Activated B cell treated with CpG ODN at 0.5 μM for 24 hours (primary cell): ENCODE data around the gene NUP62CL. TPM values are rescaled to one million over a fixed set of nuclear protein-coding genes. Genes with fewer than 3 reads are reported as not detected.

Experiments
- ATAC-seq: fragments of 200-7000 bp; cut with Tn5 transposase; one replicate; pipeline ENCODE4 v1.10.0; 2021; ENCODE audit warnings: low read depth, mild to moderate bottlenecking, moderate library complexity
- CTCF ChIA-PET: fragments of 350-600 bp; sonication (Branson Sonifier 250); formaldehyde crosslinking; loops from one replicate; lab custom pipeline; 2021; ENCODE audit warnings: antibody characterized with exemption; lab: Charles Lee
- POLR2A ChIA-PET: fragments of 350-600 bp; sonication (Branson Sonifier 250); formaldehyde crosslinking; loops from one replicate; lab custom pipeline; 2021; ENCODE audit warnings: antibody characterized with exemption; lab: Charles Lee
- DNase-seq: peaks from one replicate; pipeline ENCODE4 v3.0.0; 2022
- H3K27ac Mint-ChIP-seq: one replicate; pipeline ENCODE4 v1.8.0; 2020; ENCODE audit warnings: mixed read lengths
- H3K27me3 Mint-ChIP-seq: one replicate; pipeline ENCODE4 v1.8.0; 2021; ENCODE audit warnings: mixed read lengths
- H3K36me3 Mint-ChIP-seq: one replicate; pipeline ENCODE4 v1.8.0; 2021; ENCODE audit warnings: low read depth, mixed read lengths
- H3K4me1 Mint-ChIP-seq: one replicate; pipeline ENCODE4 v1.8.0; 2021; ENCODE audit warnings: mixed read lengths
- H3K4me3 Mint-ChIP-seq: one replicate; pipeline ENCODE4 v1.8.0; 2020; ENCODE audit warnings: mild to moderate bottlenecking, mixed read lengths
- H3K9me3 Mint-ChIP-seq: one replicate; pipeline ENCODE4 v1.8.0; 2020; ENCODE audit warnings: mixed read lengths
- intact Hi-C: fragments of 100-400 bp; cut with micrococcal nuclease; formaldehyde crosslinking; loops from one replicate; pipeline ENCODE4 v1.15.1; 2024
- total RNA-seq: library from RNA; stranded (reverse); gene quantifications from 2 replicates; pipeline ENCODE4 v1.2.3, GENCODE V29; 2022
- TF ChIP-seq, protein P1 (sequence below): fragments of 200-600 bp; IDR thresholded peaks from one replicate; pipeline ENCODE4 v1.8.0; 2022; ENCODE audit warnings: antibody characterized with exemption, mild to moderate bottlenecking

NUP62CL gene
- total RNA-seq, 1 donor from 2014 or later, result 1.4 TPM

DNA sequence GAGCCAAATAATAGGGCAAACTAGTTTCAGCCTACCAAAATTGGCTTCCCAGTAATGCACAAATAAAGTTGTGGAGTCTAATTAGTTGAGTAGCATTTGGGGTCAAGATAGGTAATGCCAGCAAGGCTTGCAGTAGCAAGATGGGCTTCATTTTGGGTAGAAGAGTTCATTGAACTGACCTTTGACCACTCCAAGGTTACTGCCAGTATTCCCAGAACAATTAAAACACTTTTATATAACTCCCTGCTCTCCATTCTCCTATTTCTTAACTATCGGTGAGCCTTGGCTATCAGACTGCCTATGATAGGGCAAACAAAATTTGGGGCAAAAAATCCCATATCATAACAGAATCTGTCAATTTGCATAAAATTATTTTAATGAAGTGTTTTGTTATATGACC, 7.2 kb upstream of the NUP62CL start:
- TF ChIP-seq, protein P1, sequence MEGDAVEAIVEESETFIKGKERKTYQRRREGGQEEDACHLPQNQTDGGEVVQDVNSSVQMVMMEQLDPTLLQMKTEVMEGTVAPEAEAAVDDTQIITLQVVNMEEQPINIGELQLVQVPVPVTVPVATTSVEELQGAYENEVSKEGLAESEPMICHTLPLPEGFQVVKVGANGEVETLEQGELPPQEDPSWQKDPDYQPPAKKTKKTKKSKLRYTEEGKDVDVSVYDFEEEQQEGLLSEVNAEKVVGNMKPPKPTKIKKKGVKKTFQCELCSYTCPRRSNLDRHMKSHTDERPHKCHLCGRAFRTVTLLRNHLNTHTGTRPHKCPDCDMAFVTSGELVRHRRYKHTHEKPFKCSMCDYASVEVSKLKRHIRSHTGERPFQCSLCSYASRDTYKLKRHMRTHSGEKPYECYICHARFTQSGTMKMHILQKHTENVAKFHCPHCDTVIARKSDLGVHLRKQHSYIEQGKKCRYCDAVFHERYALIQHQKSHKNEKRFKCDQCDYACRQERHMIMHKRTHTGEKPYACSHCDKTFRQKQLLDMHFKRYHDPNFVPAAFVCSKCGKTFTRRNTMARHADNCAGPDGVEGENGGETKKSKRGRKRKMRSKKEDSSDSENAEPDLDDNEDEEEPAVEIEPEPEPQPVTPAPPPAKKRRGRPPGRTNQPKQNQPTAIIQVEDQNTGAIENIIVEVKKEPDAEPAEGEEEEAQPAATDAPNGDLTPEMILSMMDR, result no peak
- Mint-ChIP-seq H3K4me3 (no peak overlapping the region), H3K27ac (no peak overlapping the region), H3K4me1 (no peaks in the 10 kb centered on the region), H3K9me3 (no peaks in the 10 kb centered on the region), H3K27me3 (no peaks in the 10 kb centered on the region), H3K36me3 (no peaks in the 10 kb centered on the region)
- intact Hi-C loops, result no loop called here
- DNase-seq (no peak), ATAC-seq (no peak)
- ChIA-PET POLR2A (no interaction called here), CTCF (no interaction called here)

GRCh38 chrX:107207943-107208342, 1.7 kb upstream of the NUP62CL start:
- H3K4me3 Mint-ChIP-seq, result no peak overlapping the region
- DNase-seq (no peak), ATAC-seq (no peak)
- peaks cover 8% of the 10 kb centered on the region for H3K4me1 Mint-ChIP-seq
- no peak overlapping the region for H3K27ac Mint-ChIP-seq
- no peaks in the 10 kb centered on the region for H3K9me3 Mint-ChIP-seq
- TF ChIP-seq, protein P1, result no peak
- no peaks in the 10 kb centered on the region for H3K27me3 Mint-ChIP-seq
- POLR2A ChIA-PET, result no interaction called here
- intact Hi-C loops, result loop anchor here (2.0 to 5.0 kb wide), 3 partner anchors 89 to 596 kb away; partner anchors contain the start of genes PRPS1, RADX and RBM41
- H3K36me3 Mint-ChIP-seq, result no peaks in the 10 kb centered on the region
- CTCF ChIA-PET, result no interaction called here

- ATAC-seq (no peak), DNase-seq (no peak)
- Mint-ChIP-seq H3K27me3 (no peaks in the 10 kb centered on the region), H3K4me3 (no peak overlapping the region), H3K9me3 (no peaks in the 10 kb centered on the region), H3K4me1 (peaks cover 8% of the 10 kb centered on the region), H3K27ac (no peak overlapping the region), H3K36me3 (no peaks in the 10 kb centered on the region)
- CTCF ChIA-PET, result no interaction called here
- POLR2A ChIA-PET, result no interaction called here
- intact Hi-C loops, result loop anchor here (2.0 to 5.0 kb wide), 3 partner anchors 88 to 595 kb away; partner anchors contain the start of genes PRPS1, RADX and RBM41
- TF ChIP-seq, protein P1, result no peak
Observed at GRCh38 chrX:107207089-107207488, 856 bp upstream of the NUP62CL start.

- DNase-seq, result no peak
- H3K9me3 Mint-ChIP-seq, result no peaks in the 10 kb centered on the region
- H3K27ac Mint-ChIP-seq, result peak overlapping the region; percentile 53
- H3K4me3 Mint-ChIP-seq, result peak overlapping the region; percentile 90
- no peaks in the 10 kb centered on the region for H3K27me3 Mint-ChIP-seq
- CTCF ChIA-PET, result no interaction called here
- intact Hi-C loops, result loop anchor here (1.0 to 5.0 kb wide), 4 partner anchors 88 to 885 kb away; partner anchors contain the start of genes ATG4A, PRPS1, PSMD10 and RADX
- ATAC-seq, result no peak
- H3K36me3 Mint-ChIP-seq, result no peaks in the 10 kb centered on the region
- peaks cover 8% of the 10 kb centered on the region for H3K4me1 Mint-ChIP-seq
- TF ChIP-seq, protein P1, result no peak
- POLR2A ChIA-PET, result interaction anchor here (0.6 kb wide), 1 partner anchor 13 kb away, joined by 3 read pairs; no protein-coding TSS in a partner anchor
Observed at GRCh38 chrX:107206697-107207065, 448 bp upstream of the NUP62CL start.

DNA sequence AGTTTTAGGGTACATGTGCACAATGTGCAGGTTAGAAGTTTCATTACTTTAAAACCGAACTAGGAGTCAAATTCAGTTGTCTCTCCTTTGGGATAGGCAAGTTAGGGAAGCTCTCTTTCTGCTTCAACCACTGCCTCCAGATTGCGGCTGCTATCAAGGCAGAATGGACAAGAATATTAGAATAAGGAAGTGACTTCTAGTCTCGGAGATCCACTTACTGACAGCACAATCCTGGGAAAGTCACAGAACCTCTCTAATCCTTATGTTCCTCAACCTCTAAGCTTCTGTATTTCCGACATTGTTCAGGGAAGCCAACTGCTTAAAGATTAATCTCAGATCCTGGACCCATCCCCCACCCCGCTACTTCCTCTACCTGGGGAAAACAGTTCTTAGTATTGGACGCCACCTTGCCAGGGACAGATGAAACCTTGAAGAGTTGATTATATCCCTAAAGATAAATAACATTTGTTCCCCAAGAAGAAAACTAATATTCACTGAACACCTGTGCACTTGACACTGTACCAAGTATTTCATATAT, 2.1 kb downstream of the NUP62CL start:
- Mint-ChIP-seq H3K36me3 (no peaks in the 10 kb centered on the region), H3K4me1 (peaks cover 8% of the 10 kb centered on the region), H3K27ac (no peak overlapping the region), H3K4me3 (no peak overlapping the region), H3K27me3 (no peaks in the 10 kb centered on the region), H3K9me3 (no peaks in the 10 kb centered on the region)
- ChIA-PET CTCF (no interaction called here), POLR2A (no interaction called here)
- TF ChIP-seq, protein P1, result no peak
- ATAC-seq (no peak), DNase-seq (no peak)
- intact Hi-C loops, result no loop called here
